ENCODE measurements around the gene HID1. TPM values are rescaled to one million over a fixed set of nuclear protein-coding genes. Genes with fewer than 3 reads are reported as not detected.

Gene HID1
- total RNA-seq, 1 donor from 2014 or later = 5.5 TPM

- no peaks in the 10 kb centered on the region for H3K36me3 ChIP-seq (ENCODE audit: control insufficient read depth, insufficient read depth, low read length)
- FAIRE-seq (no peak), DNase-seq (ENCODE audit: low read depth) (no peak)
- TF ChIP-seq CTCF (IDR thresholded peaks at IDR 0.05; ENCODE audit: insufficient read depth, low read length, severe bottlenecking) = no peak
- H3K27me3 ChIP-seq (ENCODE audit: control insufficient read depth, insufficient read depth, low read length) = peaks cover 14% of the 10 kb centered on the region
- H3K4me3 ChIP-seq (ENCODE audit: low read depth, low read length) = no peak overlapping the region
Observed at GRCh38 chr17:74920642-74921025, 51.9 kb downstream of the HID1 start.

GRCh38 chr17:74920306-74920620, 52.3 kb downstream of the HID1 start:
- DNase-seq (ENCODE audit: low read depth) = no peak
- H3K36me3 ChIP-seq (ENCODE audit: control insufficient read depth, insufficient read depth, low read length) = no peaks in the 10 kb centered on the region
- peaks cover 14% of the 10 kb centered on the region for H3K27me3 ChIP-seq (ENCODE audit: control insufficient read depth, insufficient read depth, low read length)
- no peak for TF ChIP-seq CTCF (IDR thresholded peaks at IDR 0.05; ENCODE audit: insufficient read depth, low read length, severe bottlenecking)
- no peak for FAIRE-seq
- no peak overlapping the region for H3K4me3 ChIP-seq (ENCODE audit: low read depth, low read length)

GRCh38 chr17:74919440-74920305, 52.9 kb downstream of the HID1 start:
- DNase-seq (ENCODE audit: low read depth) = no peak
- H3K27me3 ChIP-seq (ENCODE audit: control insufficient read depth, insufficient read depth, low read length) = peaks cover 9% of the 10 kb centered on the region
- no peak for FAIRE-seq
- TF ChIP-seq CTCF (IDR thresholded peaks at IDR 0.05; ENCODE audit: insufficient read depth, low read length, severe bottlenecking) = no peak
- no peak overlapping the region for H3K4me3 ChIP-seq (ENCODE audit: low read depth, low read length)
- H3K36me3 ChIP-seq (ENCODE audit: control insufficient read depth, insufficient read depth, low read length) = no peaks in the 10 kb centered on the region

GRCh38 chr17:74918906-74919305, 53.7 kb downstream of the HID1 start:
- no peak for FAIRE-seq
- TF ChIP-seq CTCF (IDR thresholded peaks at IDR 0.05; ENCODE audit: insufficient read depth, low read length, severe bottlenecking) = no peak
- H3K36me3 ChIP-seq (ENCODE audit: control insufficient read depth, insufficient read depth, low read length) = no peaks in the 10 kb centered on the region
- no peak overlapping the region for H3K4me3 ChIP-seq (ENCODE audit: low read depth, low read length)
- peaks cover 2% of the 10 kb centered on the region for H3K27me3 ChIP-seq (ENCODE audit: control insufficient read depth, insufficient read depth, low read length)
- no peak for DNase-seq (ENCODE audit: low read depth)

GRCh38 chr17:74917430-74917829, 55.1 kb downstream of the HID1 start:
- DNase-seq (ENCODE audit: low read depth) = no peak

More at GRCh38 chr17:74917430-74917829, 55.1 kb downstream of the HID1 start:
- H3K4me3 ChIP-seq (ENCODE audit: low read depth, low read length) = no peak overlapping the region
- TF ChIP-seq CTCF (IDR thresholded peaks at IDR 0.05; ENCODE audit: insufficient read depth, low read length, severe bottlenecking) = no peak
- H3K36me3 ChIP-seq (ENCODE audit: control insufficient read depth, insufficient read depth, low read length) = no peaks in the 10 kb centered on the region
- no peak for FAIRE-seq
- H3K27me3 ChIP-seq (ENCODE audit: control insufficient read depth, insufficient read depth, low read length) = no peaks in the 10 kb centered on the region
